Neural cell (in vitro differentiated cells): Measurements from ENCODE around the gene KRTAP27-1.

Experiments
- CTCF ChIP-seq: fragments of 450-650 bp; IDR thresholded peaks from 2 replicates; pipeline ENCODE4 v1.5.1; 2014; ENCODE audit warnings: antibody characterized with exemption, mild to moderate bottlenecking, moderate library complexity; ENCODE audit not compliant: poor library complexity, severe bottlenecking
- EZH2 ChIP-seq: fragments of 200-600, 300-800 bp; shearing (Covaris generic), sonication (generic); IDR thresholded peaks from 2 replicates; pipeline ENCODE4 v1.6.1; 2014; ENCODE audit warnings: antibody characterized with exemption, low read length, borderline replicate concordance, mild to moderate bottlenecking; ENCODE audit not compliant: insufficient read depth, poor library complexity, severe bottlenecking
- POLR2AphosphoS5 ChIP-seq: IDR thresholded peaks from 2 replicates; pipeline ENCODE4 v1.6.1; 2012
- RAD21 ChIP-seq: fragments of 450-650 bp; conservative IDR thresholded peaks from 2 replicates; pipeline ENCODE4 v1.6.1; 2014; ENCODE audit warnings: antibody characterized with exemption, mild to moderate bottlenecking, moderate library complexity
- SMC3 ChIP-seq: fragments of 450-650 bp; conservative IDR thresholded peaks from 2 replicates; pipeline ENCODE4 v1.6.1; 2014; ENCODE audit warnings: antibody characterized with exemption, mild to moderate bottlenecking, moderate library complexity; ENCODE audit not compliant: poor library complexity

GRCh38 chr21:30338717-30339116 lies 1.2 kb upstream of the KRTAP27-1 start:
- no peak for TF ChIP-seq CTCF
- no peak for TF ChIP-seq POLR2AphosphoS5
- TF ChIP-seq SMC3, result no peak
- no peak for TF ChIP-seq EZH2
- TF ChIP-seq RAD21, result no peak
